WTC11 (cell line): ENCODE data around the gene GSTM2. TPM values are rescaled to one million over a fixed set of nuclear protein-coding genes. Genes with fewer than 3 reads are reported as not detected.
A peak's percentile ranks its signal among the peaks of the same experiment; 100 is the strongest.

ENCODE experiments used
- ATAC-seq: fragments of 200-7000 bp; cut with Tn5 transposase; 2 replicates; pipeline ENCODE4 v1.10.0; 2021; ENCODE audit warnings: mild to moderate bottlenecking, moderate library complexity
- Bru-seq: library from RNA; stranded (reverse); fragments of 400-500 nt; gene quantifications from one replicate; lab custom pipeline; 2021; lab: Mats Ljungman, UMichigan
- CTCF ChIA-PET: fragments of 300-600 bp; sonication (Branson Sonifier 250); formaldehyde crosslinking; loops from one replicate; lab custom pipeline; 2021; ENCODE audit warnings: antibody characterized with exemption; lab: Charles Lee
- POLR2A ChIA-PET: fragments of 350-600 bp; sonication (Branson Sonifier 250); formaldehyde crosslinking; loops from one replicate; lab custom pipeline; 2021; ENCODE audit warnings: antibody characterized with exemption; lab: Charles Lee
- DNase-seq: peaks from one replicate; pipeline ENCODE4 v3.0.0; 2021; ENCODE audit warnings: low spot score
- H3K27ac Mint-ChIP-seq: 2 replicates; pipeline ENCODE4 v1.8.0; 2021; ENCODE audit warnings: mixed read lengths
- H3K27me3 Mint-ChIP-seq: 2 replicates; pipeline ENCODE4 v1.8.0; 2021; ENCODE audit warnings: low read depth, mild to moderate bottlenecking, moderate library complexity, mixed read lengths
- H3K36me3 Mint-ChIP-seq: 2 replicates; pipeline ENCODE4 v1.8.0; 2021; ENCODE audit warnings: mixed read lengths
- H3K4me1 Mint-ChIP-seq: 2 replicates; pipeline ENCODE4 v1.8.0; 2022; ENCODE audit warnings: mixed read lengths
- H3K4me3 Mint-ChIP-seq: 2 replicates; pipeline ENCODE4 v1.8.0; 2021; ENCODE audit warnings: mild to moderate bottlenecking, moderate library complexity, mixed read lengths
- H3K9me3 Mint-ChIP-seq: 2 replicates; pipeline ENCODE4 v1.8.0; 2021; ENCODE audit warnings: mixed read lengths
- GABPB1 ChIP-seq: sonication (generic); formaldehyde crosslinking; IDR thresholded peaks from 2 replicates; pipeline ENCODE4 v1.8.1; 2023; ENCODE audit warnings: mild to moderate bottlenecking, missing genetic modification reagents
- GTF2I ChIP-seq: fragments of 250-450 bp; sonication (Bioruptor Pico); conservative IDR thresholded peaks from 2 replicates; pipeline ENCODE4 v1.4.0; 2021; ENCODE audit warnings: mild to moderate bottlenecking
- HMGA2 ChIP-seq: fragments of 250-450 bp; sonication (Bioruptor Pico); IDR thresholded peaks from 2 replicates; pipeline ENCODE4 v1.4.0; 2021; ENCODE audit warnings: mild to moderate bottlenecking, moderate library complexity
- IRF2 ChIP-seq: sonication (generic); formaldehyde crosslinking; IDR thresholded peaks from 2 replicates; pipeline ENCODE4 v1.8.0; 2022; ENCODE audit warnings: low read depth, missing genetic modification reagents, borderline replicate concordance
- SP1 ChIP-seq: sonication (generic); formaldehyde crosslinking; conservative IDR thresholded peaks from 2 replicates; pipeline ENCODE4 v1.8.1; 2022; ENCODE audit warnings: missing genetic modification reagents
- TEAD1 ChIP-seq: sonication (generic); formaldehyde crosslinking; IDR thresholded peaks from 2 replicates; pipeline ENCODE4 v1.8.0; 2022; ENCODE audit warnings: mild to moderate bottlenecking, missing genetic modification reagents
- ZBTB21 ChIP-seq: sonication (generic); formaldehyde crosslinking; IDR thresholded peaks from 2 replicates; pipeline ENCODE4 v1.8.1; 2023; ENCODE audit warnings: mild to moderate bottlenecking, missing genetic modification reagents, borderline replicate concordance
- ZNF121 ChIP-seq: sonication (generic); formaldehyde crosslinking; IDR thresholded peaks from 2 replicates; pipeline ENCODE4 v1.8.0; 2023; ENCODE audit warnings: missing genetic modification reagents
- ZNF317 ChIP-seq: sonication (generic); formaldehyde crosslinking; IDR thresholded peaks from 2 replicates; pipeline ENCODE4 v1.8.1; 2023; ENCODE audit warnings: low read depth, mild to moderate bottlenecking, moderate library complexity, missing genetic modification reagents, borderline replicate concordance
- ZNF416 ChIP-seq: fragments of 250-450 bp; sonication (Bioruptor Pico); IDR thresholded peaks from 2 replicates; pipeline ENCODE4 v1.9.0; 2021; ENCODE audit warnings: mild to moderate bottlenecking, inconsistent platforms
- long read RNA-seq, 3 experiments: library from RNA in 1 of 3; library from capped mRNA in 1 of 3; library from polyadenylated mRNA in 1 of 3; unstranded in 2 of 3; stranded (forward) in 1 of 3; transcript quantifications; one replicate each; pipeline ENCODE4 v2.0.0, GENCODE V29; 2021
- total RNA-seq: library from RNA; stranded (reverse); gene quantifications from 3 replicates; pipeline ENCODE4 v1.2.3, GENCODE V29; 2021
- TF ChIP-seq, protein P1 (sequence below): sonication (generic); formaldehyde crosslinking; IDR thresholded peaks from 2 replicates; pipeline ENCODE4 v1.8.1; 2022; ENCODE audit warnings: low read depth, missing genetic modification reagents, borderline replicate concordance
- TF ChIP-seq, protein P2 (sequence below): sonication (generic); formaldehyde crosslinking; IDR thresholded peaks from 2 replicates; pipeline ENCODE4 v1.8.1; 2022; ENCODE audit warnings: mild to moderate bottlenecking, moderate library complexity, missing genetic modification reagents
- TF ChIP-seq, protein P3 (sequence below): sonication (generic); formaldehyde crosslinking; IDR thresholded peaks from 2 replicates; pipeline ENCODE4 v1.8.0; 2022; ENCODE audit warnings: mild to moderate bottlenecking, missing genetic modification reagents
- TF ChIP-seq, protein P4 (sequence below): fragments of 250-450 bp; sonication (Bioruptor Pico); IDR thresholded peaks from 2 replicates; pipeline ENCODE4 v1.9.0; 2021; ENCODE audit warnings: moderate library complexity, mild to moderate bottlenecking, inconsistent platforms, borderline replicate concordance
- TF ChIP-seq, protein P5 (sequence below): fragments of 250-450 bp; sonication (Bioruptor Pico); IDR thresholded peaks from 2 replicates; pipeline ENCODE4 v1.8.0; 2021; ENCODE audit warnings: mild to moderate bottlenecking
- TF ChIP-seq, protein P6 (sequence below): sonication (generic); formaldehyde crosslinking; IDR thresholded peaks from 2 replicates; pipeline ENCODE4 v1.8.0; 2023; ENCODE audit warnings: missing genetic modification reagents
- TF ChIP-seq, protein P7 (sequence below): fragments of 250-450 bp; sonication (Bioruptor Pico); IDR thresholded peaks from 2 replicates; pipeline ENCODE4 v2.1.2; 2022; ENCODE audit warnings: mild to moderate bottlenecking, moderate library complexity
- TF ChIP-seq, protein P8 (sequence below): sonication (generic); formaldehyde crosslinking; IDR thresholded peaks from 2 replicates; pipeline ENCODE4 v1.8.0; 2022; ENCODE audit warnings: mild to moderate bottlenecking, missing genetic modification reagents
- TF ChIP-seq, protein P9 (sequence below): sonication (generic); formaldehyde crosslinking; IDR thresholded peaks from 2 replicates; pipeline ENCODE4 v1.8.0; 2022; ENCODE audit warnings: mild to moderate bottlenecking, missing genetic modification reagents

GSTM2 gene
- total RNA-seq (12.9 to 15.4 TPM (median 15.3 TPM) in 3 replicates), Bru-seq, nascent RNA (percentile 27 among the genes with signal in this experiment)
- long read RNA-seq, experiment 1, transcript GSTM2-201 (8 exons, 1,157 nt) = major isoform, 20 of 24 reads
- long read RNA-seq, experiment 1, partial matches to known transcripts = 0 of 24 reads
- long read RNA-seq, experiment 1, other reads (novel, unspliced or antisense) = 4 of 24 reads
- long read RNA-seq, experiment 2, transcript GSTM2-201 (8 exons, 1,157 nt) = major isoform, 10 of 19 reads
- long read RNA-seq, experiment 2, partial matches to known transcripts = 3 of 19 reads
- long read RNA-seq, experiment 2, other reads (novel, unspliced or antisense) = 6 of 19 reads
- long read RNA-seq, experiment 3, transcript GSTM2-201 (8 exons, 1,157 nt) = major isoform, 13 of 13 reads
- long read RNA-seq, experiment 3, partial matches to known transcripts = 0 of 13 reads
- long read RNA-seq, experiment 3, other reads (novel, unspliced or antisense) = 0 of 13 reads

DNA sequence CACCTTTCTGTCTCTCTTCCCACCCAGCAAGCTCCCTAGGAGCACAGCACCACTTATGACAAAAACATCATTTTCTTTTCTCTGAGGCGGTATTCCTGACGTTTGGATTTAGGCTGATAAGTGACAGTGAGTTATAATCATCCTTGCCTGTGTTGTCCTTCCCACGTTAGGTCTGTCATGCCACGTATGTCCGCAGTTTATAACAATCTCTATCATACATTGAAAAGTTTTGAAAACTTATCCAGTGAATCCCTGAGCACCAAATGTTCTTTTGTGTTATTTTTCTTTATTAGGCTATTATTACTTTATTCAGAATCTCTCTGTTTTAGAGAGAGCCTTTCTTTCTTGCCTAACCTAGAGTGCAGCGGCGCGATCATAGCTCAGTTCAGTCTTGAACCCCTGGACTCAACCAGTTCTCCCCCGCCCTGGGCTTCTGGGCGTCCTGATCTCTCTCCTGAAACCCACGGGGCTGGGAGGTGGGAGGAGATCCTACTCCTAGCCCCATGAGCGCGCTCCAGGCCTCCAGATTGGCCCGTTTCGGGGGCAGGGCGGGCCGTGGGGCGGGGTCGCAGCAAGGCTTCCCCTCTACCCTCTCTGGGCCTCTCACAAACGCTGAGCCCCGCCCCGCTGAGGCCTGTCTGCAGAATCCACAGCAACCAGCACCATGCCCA, at the start of gene GSTM2:
Gene GSTM2, plus strand, starts transcription at position 606 of the 671 bp plus-strand sequence. Its CDS starts 59 bp downstream, at position 665.
- H3K27ac Mint-ChIP-seq = peak within 1 kb of the TSS; percentile 50
- no peaks in the 10 kb centered on the region for H3K36me3 Mint-ChIP-seq

DNA sequence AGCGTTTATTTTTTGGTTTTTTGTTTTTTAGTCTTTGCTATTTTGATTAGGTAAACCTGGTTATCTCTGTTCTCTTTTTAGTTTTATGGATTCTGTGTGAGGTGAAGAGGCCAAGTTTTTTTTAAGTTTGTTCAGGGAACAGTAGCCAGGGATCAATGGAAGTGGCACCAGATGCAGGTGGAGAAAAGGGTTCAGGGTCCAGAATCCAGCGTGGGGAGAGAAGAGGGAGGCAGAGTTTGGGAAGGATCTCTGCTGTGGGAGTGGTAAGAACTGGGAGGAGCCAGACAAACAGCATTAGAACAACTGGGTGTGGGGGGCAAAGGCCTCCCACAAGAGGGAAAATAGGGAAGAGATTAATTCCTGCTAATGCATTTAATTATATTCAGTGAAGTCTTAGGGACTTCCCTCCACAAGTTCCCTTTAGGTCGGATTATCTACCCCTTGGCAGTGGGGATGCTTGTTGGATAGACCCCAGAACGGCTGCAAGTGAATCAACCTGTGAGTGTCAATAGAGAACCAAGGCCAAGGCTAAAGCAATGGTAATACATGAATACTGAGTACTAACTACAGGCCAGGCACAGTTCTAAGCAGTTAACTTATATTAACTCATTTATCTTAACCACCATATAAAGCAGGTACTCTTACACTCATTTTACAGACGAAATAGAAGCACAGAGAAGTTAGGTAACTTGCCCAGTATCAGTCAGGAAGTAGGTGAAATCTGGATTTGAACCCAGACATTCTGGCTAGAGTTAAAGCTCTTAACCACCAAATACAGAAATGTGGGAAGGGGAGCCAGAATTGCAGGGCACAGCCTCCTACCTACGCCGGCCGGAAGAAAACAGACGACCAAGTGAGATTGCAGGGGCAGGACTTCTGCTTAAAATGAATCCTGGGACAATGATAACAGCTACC, 48.9 kb upstream of the GSTM2 start:
- ATAC-seq = no peak; the same call in 1 of the 2 replicates
- DNase-seq = no peak
- H3K27ac Mint-ChIP-seq = peak overlapping the region; percentile 86
- no peaks in the 10 kb centered on the region for H3K36me3 Mint-ChIP-seq
- no peaks in the 10 kb centered on the region for H3K9me3 Mint-ChIP-seq
- H3K27me3 Mint-ChIP-seq = no peaks in the 10 kb centered on the region
- H3K4me3 Mint-ChIP-seq = peak overlapping the region; percentile 97
- ChIA-PET POLR2A (interaction anchor here (2.6 kb wide), 1 partner anchor 70 kb away, joined by 13 read pairs; the partner anchor contains the start of gene GNAI3), CTCF (interaction anchor here (1.1 to 2.8 kb wide), 6 partner anchors 11 to 73 kb away, joined by 3 to 44 read pairs (median 18); partner anchors contain the start of gene GNAI3)
- H3K4me1 Mint-ChIP-seq = peaks cover 41% of the 10 kb centered on the region
- TF ChIP-seq, protein P1, sequence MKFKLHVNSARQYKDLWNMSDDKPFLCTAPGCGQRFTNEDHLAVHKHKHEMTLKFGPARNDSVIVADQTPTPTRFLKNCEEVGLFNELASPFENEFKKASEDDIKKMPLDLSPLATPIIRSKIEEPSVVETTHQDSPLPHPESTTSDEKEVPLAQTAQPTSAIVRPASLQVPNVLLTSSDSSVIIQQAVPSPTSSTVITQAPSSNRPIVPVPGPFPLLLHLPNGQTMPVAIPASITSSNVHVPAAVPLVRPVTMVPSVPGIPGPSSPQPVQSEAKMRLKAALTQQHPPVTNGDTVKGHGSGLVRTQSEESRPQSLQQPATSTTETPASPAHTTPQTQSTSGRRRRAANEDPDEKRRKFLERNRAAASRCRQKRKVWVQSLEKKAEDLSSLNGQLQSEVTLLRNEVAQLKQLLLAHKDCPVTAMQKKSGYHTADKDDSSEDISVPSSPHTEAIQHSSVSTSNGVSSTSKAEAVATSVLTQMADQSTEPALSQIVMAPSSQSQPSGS (CRISPR knock-in tag) = no peak
- TF ChIP-seq ZNF121 (CRISPR knock-in tag) (no peak), HMGA2 (CRISPR knock-in tag) (no peak), GABPB1 (CRISPR knock-in tag) (no peak), IRF2 (no peak), GTF2I (CRISPR knock-in tag) (no peak), ZBTB21 (CRISPR knock-in tag) (no peak), ZNF416 (CRISPR knock-in tag) (no peak), ZNF317 (CRISPR knock-in tag) (no peak)
- TF ChIP-seq, protein P2, sequence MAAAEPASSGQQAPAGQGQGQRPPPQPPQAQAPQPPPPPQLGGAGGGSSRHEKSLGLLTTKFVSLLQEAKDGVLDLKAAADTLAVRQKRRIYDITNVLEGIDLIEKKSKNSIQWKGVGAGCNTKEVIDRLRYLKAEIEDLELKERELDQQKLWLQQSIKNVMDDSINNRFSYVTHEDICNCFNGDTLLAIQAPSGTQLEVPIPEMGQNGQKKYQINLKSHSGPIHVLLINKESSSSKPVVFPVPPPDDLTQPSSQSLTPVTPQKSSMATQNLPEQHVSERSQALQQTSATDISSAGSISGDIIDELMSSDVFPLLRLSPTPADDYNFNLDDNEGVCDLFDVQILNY (CRISPR knock-in tag) = no peak
- TF ChIP-seq, protein P3, sequence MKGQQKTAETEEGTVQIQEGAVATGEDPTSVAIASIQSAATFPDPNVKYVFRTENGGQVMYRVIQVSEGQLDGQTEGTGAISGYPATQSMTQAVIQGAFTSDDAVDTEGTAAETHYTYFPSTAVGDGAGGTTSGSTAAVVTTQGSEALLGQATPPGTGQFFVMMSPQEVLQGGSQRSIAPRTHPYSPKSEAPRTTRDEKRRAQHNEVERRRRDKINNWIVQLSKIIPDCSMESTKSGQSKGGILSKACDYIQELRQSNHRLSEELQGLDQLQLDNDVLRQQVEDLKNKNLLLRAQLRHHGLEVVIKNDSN (CRISPR knock-in tag) = no peak
- TF ChIP-seq, protein P4, sequence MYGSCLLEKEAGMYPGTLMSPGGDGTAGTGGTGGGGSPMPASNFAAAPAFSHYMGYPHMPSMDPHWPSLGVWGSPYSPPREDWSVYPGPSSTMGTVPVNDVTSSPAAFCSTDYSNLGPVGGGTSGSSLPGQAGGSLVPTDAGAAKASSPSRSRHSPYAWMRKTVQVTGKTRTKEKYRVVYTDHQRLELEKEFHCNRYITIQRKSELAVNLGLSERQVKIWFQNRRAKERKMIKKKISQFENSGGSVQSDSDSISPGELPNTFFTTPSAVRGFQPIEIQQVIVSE (CRISPR knock-in tag) = no peak
- TF ChIP-seq, protein P5, sequence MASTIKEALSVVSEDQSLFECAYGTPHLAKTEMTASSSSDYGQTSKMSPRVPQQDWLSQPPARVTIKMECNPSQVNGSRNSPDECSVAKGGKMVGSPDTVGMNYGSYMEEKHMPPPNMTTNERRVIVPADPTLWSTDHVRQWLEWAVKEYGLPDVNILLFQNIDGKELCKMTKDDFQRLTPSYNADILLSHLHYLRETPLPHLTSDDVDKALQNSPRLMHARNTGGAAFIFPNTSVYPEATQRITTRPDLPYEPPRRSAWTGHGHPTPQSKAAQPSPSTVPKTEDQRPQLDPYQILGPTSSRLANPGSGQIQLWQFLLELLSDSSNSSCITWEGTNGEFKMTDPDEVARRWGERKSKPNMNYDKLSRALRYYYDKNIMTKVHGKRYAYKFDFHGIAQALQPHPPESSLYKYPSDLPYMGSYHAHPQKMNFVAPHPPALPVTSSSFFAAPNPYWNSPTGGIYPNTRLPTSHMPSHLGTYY = no peak
- TF ChIP-seq, protein P6, sequence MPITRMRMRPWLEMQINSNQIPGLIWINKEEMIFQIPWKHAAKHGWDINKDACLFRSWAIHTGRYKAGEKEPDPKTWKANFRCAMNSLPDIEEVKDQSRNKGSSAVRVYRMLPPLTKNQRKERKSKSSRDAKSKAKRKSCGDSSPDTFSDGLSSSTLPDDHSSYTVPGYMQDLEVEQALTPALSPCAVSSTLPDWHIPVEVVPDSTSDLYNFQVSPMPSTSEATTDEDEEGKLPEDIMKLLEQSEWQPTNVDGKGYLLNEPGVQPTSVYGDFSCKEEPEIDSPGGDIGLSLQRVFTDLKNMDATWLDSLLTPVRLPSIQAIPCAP (CRISPR knock-in tag) = no peak
- TF ChIP-seq, protein P7, sequence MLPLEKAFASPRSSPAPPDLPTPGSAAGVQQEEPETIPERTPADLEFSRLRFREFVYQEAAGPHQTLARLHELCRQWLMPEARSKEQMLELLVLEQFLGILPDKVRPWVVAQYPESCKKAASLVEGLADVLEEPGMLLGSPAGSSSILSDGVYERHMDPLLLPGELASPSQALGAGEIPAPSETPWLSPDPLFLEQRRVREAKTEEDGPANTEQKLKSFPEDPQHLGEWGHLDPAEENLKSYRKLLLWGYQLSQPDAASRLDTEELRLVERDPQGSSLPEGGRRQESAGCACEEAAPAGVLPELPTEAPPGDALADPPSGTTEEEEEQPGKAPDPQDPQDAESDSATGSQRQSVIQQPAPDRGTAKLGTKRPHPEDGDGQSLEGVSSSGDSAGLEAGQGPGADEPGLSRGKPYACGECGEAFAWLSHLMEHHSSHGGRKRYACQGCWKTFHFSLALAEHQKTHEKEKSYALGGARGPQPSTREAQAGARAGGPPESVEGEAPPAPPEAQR (CRISPR knock-in tag) = no peak
- TF ChIP-seq, protein P8, sequence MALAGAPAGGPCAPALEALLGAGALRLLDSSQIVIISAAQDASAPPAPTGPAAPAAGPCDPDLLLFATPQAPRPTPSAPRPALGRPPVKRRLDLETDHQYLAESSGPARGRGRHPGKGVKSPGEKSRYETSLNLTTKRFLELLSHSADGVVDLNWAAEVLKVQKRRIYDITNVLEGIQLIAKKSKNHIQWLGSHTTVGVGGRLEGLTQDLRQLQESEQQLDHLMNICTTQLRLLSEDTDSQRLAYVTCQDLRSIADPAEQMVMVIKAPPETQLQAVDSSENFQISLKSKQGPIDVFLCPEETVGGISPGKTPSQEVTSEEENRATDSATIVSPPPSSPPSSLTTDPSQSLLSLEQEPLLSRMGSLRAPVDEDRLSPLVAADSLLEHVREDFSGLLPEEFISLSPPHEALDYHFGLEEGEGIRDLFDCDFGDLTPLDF = no peak
- TF ChIP-seq, protein P9, sequence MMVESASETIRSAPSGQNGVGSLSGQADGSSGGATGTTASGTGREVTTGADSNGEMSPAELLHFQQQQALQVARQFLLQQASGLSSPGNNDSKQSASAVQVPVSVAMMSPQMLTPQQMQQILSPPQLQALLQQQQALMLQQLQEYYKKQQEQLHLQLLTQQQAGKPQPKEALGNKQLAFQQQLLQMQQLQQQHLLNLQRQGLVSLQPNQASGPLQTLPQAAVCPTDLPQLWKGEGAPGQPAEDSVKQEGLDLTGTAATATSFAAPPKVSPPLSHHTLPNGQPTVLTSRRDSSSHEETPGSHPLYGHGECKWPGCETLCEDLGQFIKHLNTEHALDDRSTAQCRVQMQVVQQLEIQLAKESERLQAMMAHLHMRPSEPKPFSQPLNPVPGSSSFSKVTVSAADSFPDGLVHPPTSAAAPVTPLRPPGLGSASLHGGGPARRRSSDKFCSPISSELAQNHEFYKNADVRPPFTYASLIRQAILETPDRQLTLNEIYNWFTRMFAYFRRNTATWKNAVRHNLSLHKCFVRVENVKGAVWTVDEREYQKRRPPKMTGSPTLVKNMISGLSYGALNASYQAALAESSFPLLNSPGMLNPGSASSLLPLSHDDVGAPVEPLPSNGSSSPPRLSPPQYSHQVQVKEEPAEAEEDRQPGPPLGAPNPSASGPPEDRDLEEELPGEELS (CRISPR knock-in tag) = no peak

More for the DNA sequence above, at the start of gene GSTM2:
- peaks cover 9% of the 10 kb centered on the region for H3K9me3 Mint-ChIP-seq
- ChIA-PET POLR2A (interaction anchor here (1.2 to 1.3 kb wide), 2 partner anchors 27 to 119 kb away, joined by 4 to 5 read pairs; partner anchors contain the start of gene GNAI3), CTCF (interaction anchor here (1.3 to 5.4 kb wide), 5 partner anchors 25 to 362 kb away, joined by 3 to 22 read pairs (median 5); partner anchors contain the start of gene AHCYL1)
- H3K27me3 Mint-ChIP-seq = peaks cover 3% of the 10 kb centered on the region; the same call in 1 of the 2 replicates
- TF ChIP-seq SP1 (CRISPR knock-in tag) = peak; percentile 47; the same call in 1 of the 2 replicates
- no peak for TF ChIP-seq TEAD1 (CRISPR knock-in tag)
- TF ChIP-seq, all 79 proteins: peak for 1
- ATAC-seq (peak; percentile 100), DNase-seq (peak; percentile 95)
- peak within 1 kb of the TSS; percentile 68 for H3K4me3 Mint-ChIP-seq
- peaks cover 6% of the 10 kb centered on the region for H3K4me1 Mint-ChIP-seq
